ENCODE results near the gene BACE2.
"Not testable (repeated sequence)": the region's sequence is repeated elsewhere in the genome, so short reads cannot be mapped to it uniquely, and the experiment has no call there.

Gene BACE2

DNA sequence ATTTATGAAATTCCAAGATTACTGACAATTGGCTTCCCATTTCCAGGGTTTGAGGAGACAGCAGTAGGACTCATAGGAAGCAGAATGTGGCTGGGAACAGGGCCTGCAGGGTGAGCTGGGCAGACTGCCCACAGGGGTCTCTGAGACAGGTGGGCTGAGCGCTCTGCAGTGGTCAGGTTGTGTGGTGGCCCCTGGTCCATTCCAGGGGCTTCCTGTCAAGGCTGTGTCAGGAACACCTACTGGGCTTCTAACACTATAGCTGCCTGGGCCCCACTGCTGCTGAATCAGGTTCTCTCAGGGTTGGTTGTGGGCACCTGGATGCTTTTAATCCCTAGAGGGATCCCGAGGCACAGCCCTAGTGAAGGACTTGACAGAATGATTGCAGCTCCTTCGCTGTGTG is 72.1 kb downstream of the BACE2 start:
- no peak for DNase-seq (ENCODE audit: low spot score)

DNA sequence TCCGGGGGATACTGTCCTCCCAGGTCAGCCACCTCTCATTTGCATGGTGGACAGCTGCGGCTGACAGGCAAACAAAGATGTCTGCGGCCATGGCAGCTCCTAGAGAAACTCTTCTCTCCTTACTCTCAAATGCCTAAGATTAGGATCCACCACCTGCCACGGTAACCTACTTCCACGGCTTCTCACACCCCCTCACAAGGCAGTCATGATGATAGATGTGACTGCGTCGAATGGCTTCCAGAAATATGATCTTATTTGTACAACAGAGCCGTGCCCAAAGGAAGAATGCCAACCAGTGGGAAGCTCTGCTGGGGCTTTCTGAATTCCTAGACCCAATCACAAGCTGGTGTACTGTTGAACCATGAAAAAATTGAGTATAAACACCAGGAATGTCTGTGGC is 73.4 kb downstream of the BACE2 start:
- no peak for DNase-seq (ENCODE audit: low spot score)

DNA sequence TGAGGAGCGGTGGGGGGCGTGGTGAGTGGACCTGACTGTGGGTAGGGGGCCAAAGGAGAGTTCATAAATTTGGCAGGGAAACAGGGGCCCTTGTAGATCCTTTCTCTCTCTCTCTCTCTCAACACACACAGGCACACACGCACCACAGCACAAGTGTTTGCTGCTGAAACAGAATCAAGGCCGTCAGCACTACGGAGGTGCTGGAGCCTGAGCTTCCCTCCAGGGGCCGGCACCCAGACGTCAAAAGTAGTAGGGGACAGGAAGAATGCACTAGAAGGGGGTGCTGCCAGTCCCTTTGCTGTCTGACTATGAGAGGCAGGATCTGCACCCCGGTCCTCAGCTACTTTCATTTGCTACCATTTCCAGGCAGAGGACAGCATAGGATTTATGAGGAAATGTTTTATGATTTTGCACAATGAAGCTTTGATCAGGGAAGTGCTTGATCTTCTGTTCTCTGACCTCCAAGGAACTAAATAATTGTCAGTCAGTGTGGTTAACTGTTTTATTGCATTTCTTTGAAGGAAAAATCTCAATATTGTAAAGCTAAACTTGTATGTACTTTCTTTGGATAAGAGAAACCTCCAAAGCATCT is 74.4 kb downstream of the BACE2 start:
- DNase-seq (ENCODE audit: low spot score), result no peak

DNA sequence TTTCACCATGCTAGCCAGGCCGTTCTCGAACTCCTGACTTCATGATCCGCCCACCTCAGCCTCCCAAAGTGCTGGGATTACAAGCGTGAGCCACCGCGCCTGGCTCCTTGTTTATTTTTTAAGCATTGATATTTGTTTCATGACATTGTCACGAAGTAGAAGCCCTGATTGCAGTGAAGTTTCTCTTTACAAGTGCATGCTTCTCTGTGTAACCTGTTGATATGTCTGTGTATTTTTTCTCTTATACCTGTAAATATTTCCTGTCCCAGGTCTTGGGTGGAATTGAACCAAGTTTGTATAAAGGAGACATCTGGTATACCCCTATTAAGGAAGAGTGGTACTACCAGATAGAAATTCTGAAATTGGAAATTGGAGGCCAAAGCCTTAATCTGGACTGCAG is 75.1 kb downstream of the BACE2 start:
- DNase-seq (ENCODE audit: low spot score), result no peak

DNA sequence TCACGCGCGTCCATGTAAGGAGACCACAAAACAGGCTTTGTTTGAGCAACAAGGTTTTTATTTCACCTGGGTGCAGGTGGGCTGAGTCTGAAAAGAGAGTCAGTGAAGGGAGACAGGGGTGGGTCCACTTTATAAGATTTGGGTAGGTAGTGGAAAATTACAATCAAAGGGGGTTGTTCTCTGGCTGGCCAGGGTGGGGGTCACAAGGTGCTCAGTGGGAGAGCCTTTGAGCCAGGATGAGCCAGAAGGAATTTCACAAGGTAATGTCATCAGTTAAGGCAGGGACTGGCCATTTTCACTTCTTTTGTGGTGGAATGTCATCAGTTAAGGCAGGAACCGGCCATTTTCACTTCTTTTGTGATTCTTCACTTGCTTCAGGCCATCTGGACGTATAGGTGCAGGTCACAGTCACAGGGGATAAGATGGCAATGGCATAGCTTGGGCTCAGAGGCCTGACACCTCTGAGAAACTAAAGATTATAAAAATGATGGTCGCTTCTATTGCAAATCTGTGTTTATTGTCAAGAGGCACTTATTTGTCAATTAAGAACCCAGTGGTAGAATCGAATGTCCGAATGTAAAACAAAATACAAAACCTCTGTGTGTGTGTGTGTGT is 76.4 kb downstream of the BACE2 start:
- DNase-seq (ENCODE audit: low spot score), result not testable (repeated sequence)

DNA sequence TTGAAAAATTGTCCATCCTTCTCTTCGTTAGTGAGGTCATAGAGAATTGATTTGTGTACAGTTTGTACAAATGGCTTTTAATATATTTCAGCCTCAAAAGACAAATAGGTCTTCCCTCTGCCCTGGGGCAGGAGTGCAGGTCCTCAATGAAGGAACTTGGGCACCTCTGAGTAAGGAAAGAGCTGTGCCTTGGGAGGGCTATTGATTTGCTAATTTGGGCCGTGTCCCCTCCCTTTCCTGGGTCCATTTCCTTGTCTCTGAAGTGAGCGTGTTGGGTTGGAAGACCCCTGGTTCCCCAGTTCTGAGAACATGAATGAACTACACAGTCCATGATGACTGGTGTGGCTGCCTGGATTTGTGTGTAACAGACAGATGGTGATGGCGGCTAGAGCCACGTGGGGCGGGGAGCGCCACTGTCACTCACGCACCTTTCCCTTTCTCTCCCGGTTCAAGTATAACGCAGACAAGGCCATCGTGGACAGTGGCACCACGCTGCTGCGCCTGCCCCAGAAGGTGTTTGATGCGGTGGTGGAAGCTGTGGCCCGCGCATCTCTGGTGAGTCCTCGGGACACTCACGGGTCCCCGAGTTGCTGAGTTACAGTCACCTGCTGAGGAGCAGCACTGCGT is 77.7 kb downstream of the BACE2 start:
- DNase-seq (ENCODE audit: low spot score), result no peak

DNA sequence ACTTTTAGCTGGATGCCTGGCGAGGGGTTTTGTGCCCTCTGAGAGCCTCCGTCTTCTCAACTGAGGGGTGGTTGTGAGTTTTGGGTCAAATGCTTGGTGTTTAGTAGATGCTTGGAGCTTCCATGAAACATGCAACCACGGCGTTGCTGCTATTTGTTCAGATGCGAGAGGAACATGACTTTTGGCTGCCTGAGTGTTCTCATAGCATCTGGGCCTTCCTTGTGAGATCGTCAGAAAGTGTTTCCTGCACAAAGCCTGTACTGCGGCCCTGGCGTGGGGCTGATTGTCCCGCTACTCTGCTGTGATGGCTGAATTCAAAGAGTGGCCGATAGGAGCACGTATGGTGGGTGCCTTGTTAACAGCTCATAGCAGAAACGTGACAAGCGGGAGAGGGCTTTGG is 78.8 kb downstream of the BACE2 start:
- no peak for DNase-seq (ENCODE audit: low spot score)

DNA sequence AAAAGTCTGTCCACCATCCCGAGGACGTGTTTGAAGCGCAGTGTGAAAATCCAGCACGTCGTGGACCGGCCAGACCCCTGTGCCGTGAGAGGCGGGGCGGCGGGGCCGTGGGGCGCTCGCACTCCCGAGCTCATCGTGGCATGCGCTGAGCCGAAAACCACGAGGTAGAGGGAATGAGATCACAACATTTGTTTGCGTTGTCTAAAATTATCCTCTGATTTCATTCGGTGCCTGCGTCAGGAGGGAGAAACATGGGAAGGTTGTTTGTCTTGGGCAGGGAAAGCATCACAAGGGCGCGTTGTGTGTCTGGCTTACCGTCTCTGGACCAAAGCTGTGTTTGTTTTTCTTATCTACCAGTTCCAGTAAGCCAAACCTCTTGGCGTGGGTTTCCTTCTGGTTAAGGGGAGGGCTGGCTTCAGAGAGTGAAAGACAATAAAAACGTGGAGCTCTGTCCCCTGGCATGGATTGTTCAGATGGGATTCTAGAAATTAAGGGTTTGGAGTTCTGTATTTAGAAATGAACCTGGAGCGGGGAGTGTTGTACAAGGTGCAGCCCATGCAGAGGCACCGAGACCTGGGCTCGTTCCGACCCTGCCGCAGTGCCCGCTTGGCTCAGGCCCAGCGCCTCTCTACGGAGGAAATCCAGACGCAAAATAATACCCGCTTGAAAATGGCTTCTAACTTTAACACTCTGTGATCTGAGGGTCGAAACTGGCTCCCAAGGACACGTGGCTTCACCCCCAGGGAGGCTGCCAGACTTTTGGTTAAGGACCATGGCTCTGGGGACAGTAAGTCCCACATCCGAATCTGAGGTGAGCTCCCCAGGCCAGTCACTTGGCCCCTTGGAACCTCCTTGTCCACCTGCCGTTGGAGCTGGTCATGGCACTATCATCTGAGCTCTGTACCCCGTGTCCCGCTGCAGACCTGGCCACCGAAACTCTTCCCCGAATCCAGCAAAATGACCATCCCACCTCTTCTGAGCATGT is 79.9 kb downstream of the BACE2 start:
- DNase-seq (ENCODE audit: low spot score), result no peak

DNA sequence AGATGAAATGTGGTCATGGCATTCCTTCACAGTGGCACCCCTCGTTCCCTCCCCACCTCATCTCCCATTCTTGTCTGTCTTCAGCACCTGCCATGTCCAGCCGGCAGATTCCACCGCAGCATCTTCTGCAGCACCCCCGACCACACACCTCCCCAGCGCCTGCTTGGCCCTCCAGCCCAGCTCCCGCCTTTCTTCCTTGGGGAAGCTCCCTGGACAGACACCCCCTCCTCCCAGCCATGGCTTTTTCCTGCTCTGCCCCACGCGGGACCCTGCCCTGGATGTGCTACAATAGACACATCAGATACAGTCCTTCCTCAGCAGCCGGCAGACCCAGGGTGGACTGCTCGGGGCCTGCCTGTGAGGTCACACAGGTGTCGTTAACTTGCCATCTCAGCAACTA is 81.5 kb downstream of the BACE2 start:
- DNase-seq (ENCODE audit: low spot score), result no peak

DNA sequence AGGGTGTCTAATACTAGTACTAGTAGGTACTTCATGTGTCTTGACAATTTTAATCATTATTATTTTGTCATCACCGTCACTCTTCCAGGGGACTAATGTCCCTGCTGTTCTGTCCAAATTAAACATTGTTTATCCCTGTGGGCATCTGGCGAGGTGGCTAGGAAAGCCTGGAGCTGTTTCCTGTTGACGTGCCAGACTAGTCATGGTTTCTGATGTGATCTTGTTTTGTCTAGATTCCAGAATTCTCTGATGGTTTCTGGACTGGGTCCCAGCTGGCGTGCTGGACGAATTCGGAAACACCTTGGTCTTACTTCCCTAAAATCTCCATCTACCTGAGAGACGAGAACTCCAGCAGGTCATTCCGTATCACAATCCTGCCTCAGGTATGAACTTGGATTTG is 82.6 kb downstream of the BACE2 start:
- no peak for DNase-seq (ENCODE audit: low spot score)

DNA sequence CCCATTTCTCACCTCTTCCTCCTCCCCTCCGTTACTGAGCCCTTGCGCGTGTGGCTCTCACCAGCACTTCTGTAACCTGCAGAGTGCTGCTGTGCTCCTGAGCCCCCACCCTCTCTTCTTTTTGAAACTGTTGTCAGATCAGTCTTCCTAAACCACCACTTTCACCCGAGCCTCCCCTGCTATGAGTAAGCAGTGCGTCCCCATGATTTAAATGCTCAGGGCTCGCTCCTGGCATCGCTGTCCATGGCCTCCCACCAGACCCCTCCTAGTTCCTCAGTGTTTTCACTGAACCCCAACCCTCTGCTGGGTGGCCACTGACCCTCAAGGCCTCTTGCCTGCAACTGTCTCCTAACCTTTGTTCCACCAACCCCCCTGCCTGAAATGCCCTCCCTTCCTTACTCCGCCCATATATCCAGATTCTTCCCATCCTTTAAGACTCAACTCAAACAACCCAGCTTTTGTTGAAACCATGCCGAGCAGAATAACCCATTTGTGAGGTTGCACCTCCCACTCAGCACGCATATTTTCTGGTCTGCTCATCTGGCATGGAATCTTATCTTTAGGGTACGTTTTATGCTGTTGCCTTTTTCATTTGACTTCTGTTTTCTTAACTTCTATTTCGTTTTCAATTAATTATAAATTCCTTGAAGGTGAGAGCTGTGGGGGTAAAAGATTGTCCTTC is 84.1 kb downstream of the BACE2 start:
- no peak for DNase-seq (ENCODE audit: low spot score)

DNA sequence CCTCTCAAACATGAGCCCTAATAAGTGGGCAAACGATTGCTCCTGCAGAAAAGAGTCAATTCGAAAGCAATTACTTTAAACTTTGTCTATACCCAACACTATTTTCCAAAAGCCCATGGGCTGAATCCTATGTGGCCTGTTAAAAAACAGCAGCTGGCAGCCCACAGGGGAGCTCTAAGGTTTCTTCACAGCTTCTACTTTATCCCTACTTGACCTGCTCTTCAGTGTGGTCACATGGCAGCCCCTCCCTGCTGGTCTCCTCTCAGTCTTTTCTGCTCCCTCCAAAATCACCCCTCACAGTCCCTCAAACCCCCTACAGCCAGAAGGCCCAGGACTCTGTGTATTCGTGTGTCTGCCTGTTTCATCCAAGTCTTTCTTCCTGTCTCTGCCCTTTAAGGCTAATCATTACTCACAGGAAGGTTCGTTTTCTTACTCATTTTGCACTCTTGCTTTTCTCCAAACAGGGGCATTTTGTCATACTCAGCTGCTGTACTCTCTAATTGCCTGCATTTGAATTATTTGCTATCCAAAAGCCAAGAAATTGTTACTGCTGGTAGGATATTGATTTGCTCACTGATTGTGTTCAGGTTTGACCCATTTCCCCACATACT is 86.2 kb downstream of the BACE2 start:
- no peak for DNase-seq (ENCODE audit: low spot score)

DNA sequence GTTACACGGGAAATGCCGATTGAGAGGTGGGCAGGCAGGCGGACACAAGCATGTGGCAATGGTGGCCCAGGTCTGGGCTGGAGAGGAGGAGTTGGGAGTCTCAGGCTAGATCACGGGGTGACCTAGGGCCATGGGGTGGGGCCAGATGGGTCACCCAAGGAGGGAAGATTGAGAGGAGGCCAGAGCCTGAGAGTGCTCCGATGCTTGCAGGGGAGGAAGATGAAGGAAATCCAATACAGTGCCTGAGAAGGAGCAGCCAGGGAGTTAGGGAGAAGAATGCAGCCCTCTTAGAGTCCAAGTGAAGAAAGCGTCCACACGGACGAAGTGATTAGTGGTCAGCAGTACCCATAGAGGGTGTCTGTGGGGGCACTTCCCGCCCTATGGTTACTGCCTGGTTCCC is 87.2 kb downstream of the BACE2 start:
- no peak for DNase-seq (ENCODE audit: low spot score)

DNA sequence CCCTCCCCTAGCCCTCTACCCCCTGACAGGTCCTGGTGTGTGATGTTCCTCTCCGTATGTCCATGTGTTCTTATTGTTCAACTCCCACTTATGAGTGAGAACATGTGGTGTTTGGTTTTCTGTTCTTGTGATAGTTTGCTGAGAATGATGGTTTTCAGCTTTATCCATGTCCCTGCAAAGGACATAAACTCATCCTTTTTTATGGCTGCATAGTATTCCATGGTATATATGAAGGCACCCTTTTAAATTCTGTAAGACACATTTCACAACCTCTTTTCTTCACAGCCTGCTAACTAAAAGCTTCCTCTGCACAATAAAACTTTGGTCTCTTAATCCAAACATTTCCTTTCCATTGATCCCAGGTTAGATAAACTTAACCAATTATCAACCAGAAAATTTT is 88.3 kb downstream of the BACE2 start:
- not testable (repeated sequence) for DNase-seq (ENCODE audit: low spot score)

DNA sequence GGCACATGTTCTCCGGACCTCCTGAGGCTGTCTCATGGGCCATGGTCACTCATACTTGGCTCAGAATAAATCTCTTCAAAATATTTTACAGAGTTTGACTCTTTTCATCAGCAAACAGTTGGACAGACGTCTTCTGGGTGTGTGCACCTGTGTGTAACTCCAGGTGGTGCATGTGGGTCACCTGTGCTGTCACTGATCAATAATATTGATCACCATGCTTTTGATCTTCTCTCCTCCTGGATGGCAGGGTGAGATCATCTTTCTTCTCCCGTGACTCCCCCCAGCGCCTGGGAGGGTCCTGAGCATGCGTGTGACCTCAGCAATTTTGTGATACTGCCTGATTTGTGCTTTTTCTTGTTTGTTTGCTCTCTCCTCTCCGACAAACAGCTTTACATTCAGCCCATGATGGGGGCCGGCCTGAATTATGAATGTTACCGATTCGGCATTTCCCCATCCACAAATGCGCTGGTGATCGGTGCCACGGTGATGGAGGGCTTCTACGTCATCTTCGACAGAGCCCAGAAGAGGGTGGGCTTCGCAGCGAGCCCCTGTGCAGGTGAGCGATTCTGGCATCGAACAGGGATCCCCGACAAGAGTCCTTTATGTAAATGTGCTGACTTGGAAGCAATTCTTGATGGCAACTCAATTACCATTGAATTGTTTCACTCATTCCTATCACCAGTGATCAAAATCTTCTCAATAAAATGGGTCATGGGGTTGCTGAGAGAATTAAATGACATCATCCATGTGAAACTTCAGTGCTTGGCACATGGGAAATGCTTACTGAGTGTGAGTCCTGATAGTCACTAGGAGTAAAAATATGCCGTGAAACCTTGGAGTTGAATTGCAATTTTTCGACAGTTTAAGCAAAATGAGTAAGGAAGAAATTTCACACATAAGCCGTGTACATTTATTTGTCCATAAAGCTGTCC is 89.1 kb downstream of the BACE2 start:
- DNase-seq (ENCODE audit: low spot score), result no peak

DNA sequence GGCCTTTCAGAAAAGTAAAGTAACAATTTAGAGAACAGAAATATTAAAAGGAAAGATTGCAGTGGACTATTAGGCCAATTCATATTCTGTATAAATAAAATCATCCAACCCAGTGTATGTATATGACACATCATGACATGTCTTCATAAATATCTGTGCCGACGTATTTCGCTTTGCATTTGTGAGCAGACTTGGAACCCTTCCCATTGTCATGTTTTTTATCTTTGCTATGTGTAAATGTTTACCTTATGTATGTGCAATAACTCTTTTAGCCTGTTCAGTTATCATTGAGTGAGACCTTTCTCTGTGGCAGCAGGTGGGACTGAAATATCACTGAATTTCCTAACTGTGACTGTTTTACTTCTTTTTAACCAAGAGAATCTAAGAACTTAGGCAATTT is 90.7 kb downstream of the BACE2 start:
- DNase-seq (ENCODE audit: low spot score), result no peak

DNA sequence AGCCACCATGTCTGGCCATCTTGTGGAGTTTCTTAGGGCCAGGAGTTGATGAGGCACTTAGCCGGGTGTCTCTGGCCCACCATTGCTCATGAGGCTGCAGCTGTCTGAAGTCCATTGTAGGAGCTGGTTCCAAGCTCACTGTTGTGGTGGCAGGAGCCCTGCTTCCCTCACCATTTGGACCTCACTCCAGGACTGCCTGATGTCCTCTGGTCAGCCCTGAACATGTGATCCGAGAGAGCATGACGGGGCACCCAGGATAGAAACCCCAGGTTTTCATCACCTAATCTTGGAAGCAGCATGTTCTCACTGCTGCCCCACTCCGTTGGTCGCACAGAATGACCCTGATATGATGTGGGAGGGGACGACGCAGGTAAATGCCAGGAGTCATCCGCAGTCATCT is 92.5 kb downstream of the BACE2 start:
- DNase-seq (ENCODE audit: low spot score), result no peak

DNA sequence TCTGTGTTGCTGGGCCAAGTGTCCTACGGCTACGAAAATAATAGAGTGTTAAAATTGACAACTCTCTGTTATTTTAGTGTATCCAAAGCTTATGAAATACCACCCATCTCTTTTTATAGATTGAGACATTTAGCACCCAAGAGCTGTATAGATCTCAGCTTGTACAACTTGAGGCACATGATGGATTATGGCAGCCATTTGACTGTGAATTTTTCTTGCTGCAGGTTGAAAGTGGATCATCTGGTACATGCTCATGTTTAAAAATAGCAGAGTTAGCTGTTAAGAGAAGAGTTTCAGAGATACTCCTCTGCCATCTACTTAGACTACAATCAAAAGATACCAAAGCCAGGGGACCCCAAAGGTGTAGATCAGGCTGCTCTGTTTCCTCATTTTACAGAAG is 99.4 kb downstream of the BACE2 start:
- DNase-seq (ENCODE audit: low spot score), result no peak

DNA sequence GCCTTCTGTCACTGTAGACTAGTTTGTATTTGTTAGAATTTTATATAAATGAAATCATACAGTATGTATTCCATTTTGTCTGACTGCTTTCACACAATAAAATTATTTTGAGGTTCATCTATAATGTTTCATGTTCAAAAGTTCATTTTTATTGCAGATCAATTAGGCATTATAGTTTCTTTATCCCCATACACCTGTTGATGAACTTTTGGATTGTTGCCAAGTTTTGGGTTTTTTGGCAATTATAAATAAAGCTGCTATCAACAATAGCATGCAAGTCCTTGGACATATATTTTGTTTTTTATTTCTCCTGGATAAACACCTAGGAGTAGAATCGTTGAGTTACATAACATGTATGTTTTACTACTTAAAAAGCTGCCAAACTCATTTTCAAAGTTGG is 101.6 kb downstream of the BACE2 start:
- DNase-seq (ENCODE audit: low spot score), result no peak

DNA sequence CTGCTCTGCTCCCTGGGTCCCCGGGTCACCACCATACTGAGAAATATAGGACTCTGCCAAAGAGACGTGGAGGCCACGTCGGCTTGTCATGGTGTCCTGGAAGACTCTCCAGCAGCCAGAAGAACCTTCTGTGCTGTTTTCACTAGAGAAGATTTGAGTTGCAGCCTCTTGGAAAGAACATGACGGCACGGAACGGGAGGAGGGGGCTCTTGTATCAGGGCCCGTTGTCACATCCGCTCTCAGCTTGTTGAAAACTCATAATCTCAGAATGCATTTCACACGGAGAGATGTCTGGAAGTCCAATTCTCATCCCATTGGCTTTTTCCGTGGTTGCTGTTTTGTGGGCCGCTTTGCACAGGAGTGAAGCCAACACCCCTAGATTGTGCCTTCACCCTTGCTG is 109.2 kb downstream of the BACE2 start:
- DNase-seq (ENCODE audit: low spot score), result no peak

DNA sequence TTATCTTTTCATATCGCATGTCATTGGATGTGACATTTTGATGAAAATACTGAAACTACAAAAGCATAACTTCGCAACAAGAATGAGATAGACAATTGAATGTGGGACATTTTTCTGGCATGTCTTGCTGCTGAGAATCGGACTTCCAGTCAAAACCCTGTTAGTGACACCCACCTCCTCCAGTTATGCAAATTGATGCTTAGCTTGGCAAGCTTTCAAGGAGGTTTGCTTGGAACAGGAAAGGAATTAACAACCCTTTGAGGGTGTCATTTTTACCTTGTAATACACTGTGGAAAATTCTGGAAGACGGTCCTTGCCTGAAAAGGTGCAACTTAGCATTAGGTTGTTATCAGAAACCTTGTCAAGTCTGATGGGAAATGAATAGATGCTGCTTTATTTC is 109.9 kb downstream of the BACE2 start:
- DNase-seq (ENCODE audit: low spot score), result no peak

Measured in LoVo (cell line).